Measurements from ENCODE around the gene DLGAP4.

DNA sequence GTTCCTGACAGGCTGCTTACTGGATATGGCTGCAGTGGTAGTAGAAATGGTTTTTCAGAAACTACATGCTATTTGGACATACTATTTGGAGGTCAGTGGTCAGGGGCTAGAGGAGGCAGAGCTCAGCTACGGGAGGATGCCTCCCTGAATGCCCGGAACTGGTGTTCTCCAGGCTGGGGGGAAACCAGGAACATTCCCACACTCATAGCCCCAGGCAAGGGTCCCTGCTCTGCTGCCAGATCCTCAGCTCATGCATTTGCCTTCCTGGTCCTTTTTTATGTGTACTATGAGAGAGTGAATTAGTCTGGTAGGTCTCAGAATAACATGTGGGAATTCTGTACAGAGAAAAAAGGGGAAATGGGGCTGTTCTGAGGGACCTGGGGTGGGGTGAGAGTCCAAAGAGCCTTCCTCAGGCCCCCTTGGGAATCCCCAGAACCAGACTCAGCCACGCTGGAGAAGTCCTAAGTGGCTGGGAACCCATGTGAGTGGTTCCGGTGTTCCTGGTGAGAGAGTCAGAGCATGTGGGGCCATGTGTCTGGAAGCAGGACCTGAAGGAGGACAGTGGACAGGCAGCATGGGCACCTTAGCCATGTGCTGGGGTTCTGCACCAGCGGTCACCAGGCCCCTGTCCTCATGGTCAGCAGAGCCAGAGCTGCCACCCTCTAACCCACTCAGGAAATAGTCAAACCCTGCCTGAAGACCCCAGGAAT, 177.2 kb downstream of the DLGAP4 start:
- TF ChIP-seq SP1 (IDR thresholded peaks at IDR 0.05; ENCODE audit: low read depth) (no peak), POLR2A (IDR thresholded peaks at IDR 0.05; ENCODE audit: borderline replicate concordance, extremely low read depth, insufficient read depth, insufficient read length) (no peak), EZH2 (IDR thresholded peaks at IDR 0.05) (no peak), CEBPB (IDR thresholded peaks at IDR 0.05; ENCODE audit: low read depth) (no peak), RAD21 (IDR thresholded peaks at IDR 0.05; ENCODE audit: low read depth) (no peak), POLR2AphosphoS5 (IDR thresholded peaks at IDR 0.05; ENCODE audit: low read depth, low read length) (no peak)
- TF ChIP-seq, protein P1, sequence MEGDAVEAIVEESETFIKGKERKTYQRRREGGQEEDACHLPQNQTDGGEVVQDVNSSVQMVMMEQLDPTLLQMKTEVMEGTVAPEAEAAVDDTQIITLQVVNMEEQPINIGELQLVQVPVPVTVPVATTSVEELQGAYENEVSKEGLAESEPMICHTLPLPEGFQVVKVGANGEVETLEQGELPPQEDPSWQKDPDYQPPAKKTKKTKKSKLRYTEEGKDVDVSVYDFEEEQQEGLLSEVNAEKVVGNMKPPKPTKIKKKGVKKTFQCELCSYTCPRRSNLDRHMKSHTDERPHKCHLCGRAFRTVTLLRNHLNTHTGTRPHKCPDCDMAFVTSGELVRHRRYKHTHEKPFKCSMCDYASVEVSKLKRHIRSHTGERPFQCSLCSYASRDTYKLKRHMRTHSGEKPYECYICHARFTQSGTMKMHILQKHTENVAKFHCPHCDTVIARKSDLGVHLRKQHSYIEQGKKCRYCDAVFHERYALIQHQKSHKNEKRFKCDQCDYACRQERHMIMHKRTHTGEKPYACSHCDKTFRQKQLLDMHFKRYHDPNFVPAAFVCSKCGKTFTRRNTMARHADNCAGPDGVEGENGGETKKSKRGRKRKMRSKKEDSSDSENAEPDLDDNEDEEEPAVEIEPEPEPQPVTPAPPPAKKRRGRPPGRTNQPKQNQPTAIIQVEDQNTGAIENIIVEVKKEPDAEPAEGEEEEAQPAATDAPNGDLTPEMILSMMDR (IDR thresholded peaks at IDR 0.05 in 2 of 3, conservative IDR thresholded peaks at IDR 0.05 in 1 of 3; ENCODE audit: borderline replicate concordance in 1 of 3, insufficient read depth in 1 of 3, low read depth in 2 of 3, low read length in 2 of 3), result no peak
- TF ChIP-seq, protein P2, sequence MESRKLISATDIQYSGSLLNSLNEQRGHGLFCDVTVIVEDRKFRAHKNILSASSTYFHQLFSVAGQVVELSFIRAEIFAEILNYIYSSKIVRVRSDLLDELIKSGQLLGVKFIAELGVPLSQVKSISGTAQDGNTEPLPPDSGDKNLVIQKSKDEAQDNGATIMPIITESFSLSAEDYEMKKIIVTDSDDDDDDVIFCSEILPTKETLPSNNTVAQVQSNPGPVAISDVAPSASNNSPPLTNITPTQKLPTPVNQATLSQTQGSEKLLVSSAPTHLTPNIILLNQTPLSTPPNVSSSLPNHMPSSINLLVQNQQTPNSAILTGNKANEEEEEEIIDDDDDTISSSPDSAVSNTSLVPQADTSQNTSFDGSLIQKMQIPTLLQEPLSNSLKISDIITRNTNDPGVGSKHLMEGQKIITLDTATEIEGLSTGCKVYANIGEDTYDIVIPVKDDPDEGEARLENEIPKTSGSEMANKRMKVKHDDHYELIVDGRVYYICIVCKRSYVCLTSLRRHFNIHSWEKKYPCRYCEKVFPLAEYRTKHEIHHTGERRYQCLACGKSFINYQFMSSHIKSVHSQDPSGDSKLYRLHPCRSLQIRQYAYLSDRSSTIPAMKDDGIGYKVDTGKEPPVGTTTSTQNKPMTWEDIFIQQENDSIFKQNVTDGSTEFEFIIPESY (IDR thresholded peaks at IDR 0.05; ENCODE audit: extremely low read depth, insufficient replicate concordance, low read length), result no peak
